ENCODE results near the gene WASF3.

DNA sequence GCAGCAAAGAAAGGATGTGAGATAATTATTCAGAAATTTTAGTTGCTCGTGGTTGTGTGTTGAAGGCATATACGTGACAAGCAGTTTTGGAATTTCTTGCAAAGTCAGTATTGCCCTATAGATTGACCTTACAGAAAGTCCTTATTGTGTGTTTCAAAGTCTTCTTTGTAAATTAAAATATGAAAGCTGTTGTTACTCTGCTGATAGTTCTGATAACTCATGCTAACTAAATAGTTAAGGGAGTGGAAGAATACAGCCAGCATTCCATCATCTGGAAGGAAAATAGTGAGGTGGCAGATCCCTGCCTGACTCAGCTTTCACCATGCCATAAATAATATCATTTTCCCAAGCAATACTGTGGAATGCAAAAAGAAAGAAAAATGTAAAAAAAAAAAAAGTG is 27.2 kb downstream of the WASF3 start:
- TF ChIP-seq CREB1 (CRISPR knock-in tag; IDR thresholded peaks at IDR 0.05; ENCODE audit: low read depth) = no peak
- TF ChIP-seq, protein P1, sequence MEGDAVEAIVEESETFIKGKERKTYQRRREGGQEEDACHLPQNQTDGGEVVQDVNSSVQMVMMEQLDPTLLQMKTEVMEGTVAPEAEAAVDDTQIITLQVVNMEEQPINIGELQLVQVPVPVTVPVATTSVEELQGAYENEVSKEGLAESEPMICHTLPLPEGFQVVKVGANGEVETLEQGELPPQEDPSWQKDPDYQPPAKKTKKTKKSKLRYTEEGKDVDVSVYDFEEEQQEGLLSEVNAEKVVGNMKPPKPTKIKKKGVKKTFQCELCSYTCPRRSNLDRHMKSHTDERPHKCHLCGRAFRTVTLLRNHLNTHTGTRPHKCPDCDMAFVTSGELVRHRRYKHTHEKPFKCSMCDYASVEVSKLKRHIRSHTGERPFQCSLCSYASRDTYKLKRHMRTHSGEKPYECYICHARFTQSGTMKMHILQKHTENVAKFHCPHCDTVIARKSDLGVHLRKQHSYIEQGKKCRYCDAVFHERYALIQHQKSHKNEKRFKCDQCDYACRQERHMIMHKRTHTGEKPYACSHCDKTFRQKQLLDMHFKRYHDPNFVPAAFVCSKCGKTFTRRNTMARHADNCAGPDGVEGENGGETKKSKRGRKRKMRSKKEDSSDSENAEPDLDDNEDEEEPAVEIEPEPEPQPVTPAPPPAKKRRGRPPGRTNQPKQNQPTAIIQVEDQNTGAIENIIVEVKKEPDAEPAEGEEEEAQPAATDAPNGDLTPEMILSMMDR (conservative IDR thresholded peaks at IDR 0.05; ENCODE audit: low read depth in 2 of 2) = no peak
- no peak for TF ChIP-seq ZNF114 (CRISPR knock-in tag; IDR thresholded peaks at IDR 0.05)
- no peak for TF ChIP-seq ZNF331 (CRISPR knock-in tag; IDR thresholded peaks at IDR 0.05; ENCODE audit: low read depth)
- TF ChIP-seq POLR2AphosphoS5 (IDR thresholded peaks at IDR 0.05; ENCODE audit: low read depth) = no peak
- no peak for TF ChIP-seq EZH2 (IDR thresholded peaks at IDR 0.05; ENCODE audit: low read depth, unreplicated experiment)
- TF ChIP-seq, protein P2, sequence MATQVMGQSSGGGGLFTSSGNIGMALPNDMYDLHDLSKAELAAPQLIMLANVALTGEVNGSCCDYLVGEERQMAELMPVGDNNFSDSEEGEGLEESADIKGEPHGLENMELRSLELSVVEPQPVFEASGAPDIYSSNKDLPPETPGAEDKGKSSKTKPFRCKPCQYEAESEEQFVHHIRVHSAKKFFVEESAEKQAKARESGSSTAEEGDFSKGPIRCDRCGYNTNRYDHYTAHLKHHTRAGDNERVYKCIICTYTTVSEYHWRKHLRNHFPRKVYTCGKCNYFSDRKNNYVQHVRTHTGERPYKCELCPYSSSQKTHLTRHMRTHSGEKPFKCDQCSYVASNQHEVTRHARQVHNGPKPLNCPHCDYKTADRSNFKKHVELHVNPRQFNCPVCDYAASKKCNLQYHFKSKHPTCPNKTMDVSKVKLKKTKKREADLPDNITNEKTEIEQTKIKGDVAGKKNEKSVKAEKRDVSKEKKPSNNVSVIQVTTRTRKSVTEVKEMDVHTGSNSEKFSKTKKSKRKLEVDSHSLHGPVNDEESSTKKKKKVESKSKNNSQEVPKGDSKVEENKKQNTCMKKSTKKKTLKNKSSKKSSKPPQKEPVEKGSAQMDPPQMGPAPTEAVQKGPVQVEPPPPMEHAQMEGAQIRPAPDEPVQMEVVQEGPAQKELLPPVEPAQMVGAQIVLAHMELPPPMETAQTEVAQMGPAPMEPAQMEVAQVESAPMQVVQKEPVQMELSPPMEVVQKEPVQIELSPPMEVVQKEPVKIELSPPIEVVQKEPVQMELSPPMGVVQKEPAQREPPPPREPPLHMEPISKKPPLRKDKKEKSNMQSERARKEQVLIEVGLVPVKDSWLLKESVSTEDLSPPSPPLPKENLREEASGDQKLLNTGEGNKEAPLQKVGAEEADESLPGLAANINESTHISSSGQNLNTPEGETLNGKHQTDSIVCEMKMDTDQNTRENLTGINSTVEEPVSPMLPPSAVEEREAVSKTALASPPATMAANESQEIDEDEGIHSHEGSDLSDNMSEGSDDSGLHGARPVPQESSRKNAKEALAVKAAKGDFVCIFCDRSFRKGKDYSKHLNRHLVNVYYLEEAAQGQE (IDR thresholded peaks at IDR 0.05; ENCODE audit: unreplicated experiment) = no peak
- TF ChIP-seq EZH2phosphoT487 (IDR thresholded peaks at IDR 0.05; ENCODE audit: unreplicated experiment) = no peak
- no peak for TF ChIP-seq STAT1 (IDR thresholded peaks at IDR 0.05; ENCODE audit: unreplicated experiment)
- TF ChIP-seq JUNB (IDR thresholded peaks at IDR 0.05; ENCODE audit: unreplicated experiment) = no peak
- no peak for TF ChIP-seq NANOG (IDR thresholded peaks at IDR 0.05; ENCODE audit: borderline replicate concordance)
- TF ChIP-seq ETS1 (IDR thresholded peaks at IDR 0.05) = no peak
- TF ChIP-seq, protein P3, sequence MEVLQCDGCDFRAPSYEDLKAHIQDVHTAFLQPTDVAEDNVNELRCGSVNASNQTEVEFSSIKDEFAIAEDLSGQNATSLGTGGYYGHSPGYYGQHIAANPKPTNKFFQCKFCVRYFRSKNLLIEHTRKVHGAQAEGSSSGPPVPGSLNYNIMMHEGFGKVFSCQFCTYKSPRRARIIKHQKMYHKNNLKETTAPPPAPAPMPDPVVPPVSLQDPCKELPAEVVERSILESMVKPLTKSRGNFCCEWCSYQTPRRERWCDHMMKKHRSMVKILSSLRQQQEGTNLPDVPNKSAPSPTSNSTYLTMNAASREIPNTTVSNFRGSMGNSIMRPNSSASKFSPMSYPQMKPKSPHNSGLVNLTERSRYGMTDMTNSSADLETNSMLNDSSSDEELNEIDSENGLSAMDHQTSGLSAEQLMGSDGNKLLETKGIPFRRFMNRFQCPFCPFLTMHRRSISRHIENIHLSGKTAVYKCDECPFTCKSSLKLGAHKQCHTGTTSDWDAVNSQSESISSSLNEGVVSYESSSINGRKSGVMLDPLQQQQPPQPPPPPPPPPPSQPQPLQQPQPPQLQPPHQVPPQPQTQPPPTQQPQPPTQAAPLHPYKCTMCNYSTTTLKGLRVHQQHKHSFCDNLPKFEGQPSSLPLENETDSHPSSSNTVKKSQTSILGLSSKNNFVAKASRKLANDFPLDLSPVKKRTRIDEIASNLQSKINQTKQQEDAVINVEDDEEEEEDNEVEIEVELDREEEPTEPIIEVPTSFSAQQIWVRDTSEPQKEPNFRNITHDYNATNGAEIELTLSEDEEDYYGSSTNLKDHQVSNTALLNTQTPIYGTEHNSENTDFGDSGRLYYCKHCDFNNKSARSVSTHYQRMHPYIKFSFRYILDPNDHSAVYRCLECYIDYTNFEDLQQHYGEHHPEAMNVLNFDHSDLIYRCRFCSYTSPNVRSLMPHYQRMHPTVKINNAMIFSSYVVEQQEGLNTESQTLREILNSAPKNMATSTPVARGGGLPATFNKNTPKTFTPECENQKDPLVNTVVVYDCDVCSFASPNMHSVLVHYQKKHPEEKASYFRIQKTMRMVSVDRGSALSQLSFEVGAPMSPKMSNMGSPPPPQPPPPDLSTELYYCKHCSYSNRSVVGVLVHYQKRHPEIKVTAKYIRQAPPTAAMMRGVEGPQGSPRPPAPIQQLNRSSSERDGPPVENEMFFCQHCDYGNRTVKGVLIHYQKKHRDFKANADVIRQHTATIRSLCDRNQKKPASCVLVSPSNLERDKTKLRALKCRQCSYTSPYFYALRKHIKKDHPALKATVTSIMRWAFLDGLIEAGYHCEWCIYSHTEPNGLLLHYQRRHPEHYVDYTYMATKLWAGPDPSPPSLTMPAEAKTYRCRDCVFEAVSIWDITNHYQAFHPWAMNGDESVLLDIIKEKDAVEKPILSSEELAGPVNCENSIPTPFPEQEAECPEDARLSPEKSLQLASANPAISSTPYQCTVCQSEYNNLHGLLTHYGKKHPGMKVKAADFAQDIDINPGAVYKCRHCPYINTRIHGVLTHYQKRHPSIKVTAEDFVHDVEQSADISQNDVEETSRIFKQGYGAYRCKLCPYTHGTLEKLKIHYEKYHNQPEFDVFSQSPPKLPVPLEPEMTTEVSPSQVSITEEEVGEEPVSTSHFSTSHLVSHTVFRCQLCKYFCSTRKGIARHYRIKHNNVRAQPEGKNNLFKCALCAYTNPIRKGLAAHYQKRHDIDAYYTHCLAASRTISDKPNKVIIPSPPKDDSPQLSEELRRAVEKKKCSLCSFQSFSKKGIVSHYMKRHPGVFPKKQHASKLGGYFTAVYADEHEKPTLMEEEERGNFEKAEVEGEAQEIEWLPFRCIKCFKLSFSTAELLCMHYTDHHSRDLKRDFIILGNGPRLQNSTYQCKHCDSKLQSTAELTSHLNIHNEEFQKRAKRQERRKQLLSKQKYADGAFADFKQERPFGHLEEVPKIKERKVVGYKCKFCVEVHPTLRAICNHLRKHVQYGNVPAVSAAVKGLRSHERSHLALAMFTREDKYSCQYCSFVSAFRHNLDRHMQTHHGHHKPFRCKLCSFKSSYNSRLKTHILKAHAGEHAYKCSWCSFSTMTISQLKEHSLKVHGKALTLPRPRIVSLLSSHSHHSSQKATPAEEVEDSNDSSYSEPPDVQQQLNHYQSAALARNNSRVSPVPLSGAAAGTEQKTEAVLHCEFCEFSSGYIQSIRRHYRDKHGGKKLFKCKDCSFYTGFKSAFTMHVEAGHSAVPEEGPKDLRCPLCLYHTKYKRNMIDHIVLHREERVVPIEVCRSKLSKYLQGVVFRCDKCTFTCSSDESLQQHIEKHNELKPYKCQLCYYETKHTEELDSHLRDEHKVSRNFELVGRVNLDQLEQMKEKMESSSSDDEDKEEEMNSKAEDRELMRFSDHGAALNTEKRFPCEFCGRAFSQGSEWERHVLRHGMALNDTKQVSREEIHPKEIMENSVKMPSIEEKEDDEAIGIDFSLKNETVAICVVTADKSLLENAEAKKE (CRISPR knock-in tag; IDR thresholded peaks at IDR 0.05) = no peak

Measured in GM23338 (cell line).